Body of pancreas (tissue), 4 donors: Measurements from ENCODE around the gene RAB17.

ENCODE experiments used
- CTCF ChIP-seq, 7 experiments: fragments of 450-650 bp in 4 of 7; fragments of 200-600 bp in 3 of 7; sonication (generic) in 3 of 7; IDR thresholded peaks; one replicate each; pipeline ENCODE4 v1.5.1; 2016 to 2019; ENCODE audit warnings: antibody characterized with exemption in 7 of 7
- POLR2A ChIP-seq, 3 donors: fragments of 450-650 bp; IDR thresholded peaks; one replicate each; pipeline ENCODE4 v1.6.1; 2016; ENCODE audit warnings: antibody characterized with exemption in 3 of 3, mild to moderate bottlenecking in 2 of 3

DNA sequence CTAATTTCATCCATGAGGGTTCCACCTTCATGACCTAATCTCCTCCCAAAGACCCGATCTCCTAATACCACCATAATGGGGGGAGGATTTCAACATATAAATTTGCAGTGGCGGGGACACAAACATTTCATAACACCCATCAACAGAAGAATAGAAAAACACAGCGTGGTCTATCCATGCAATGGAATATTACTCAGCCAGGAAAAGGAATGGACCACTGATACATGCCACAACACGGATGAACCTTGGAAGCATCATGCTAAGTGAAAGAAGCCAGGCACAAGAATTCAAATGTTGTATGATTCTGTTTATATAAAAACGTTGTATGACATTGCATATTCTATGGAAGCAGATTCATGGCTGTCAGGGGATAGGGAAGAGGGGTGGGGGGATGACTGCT, 21.5 kb downstream of the RAB17 start:
- TF ChIP-seq POLR2A (IDR thresholded peaks at IDR 0.05) (no peak), CTCF (IDR thresholded peaks at IDR 0.05) (no peak)
